A549 (cell line): ENCODE measurements around the gene PKDREJ. TPM values are rescaled to one million over a fixed set of nuclear protein-coding genes. Genes with fewer than 3 reads are reported as not detected.

Source experiments
- ATAC-seq, 2 experiments: fragments of 200-7000 bp in 1 of 2; fragments of >200 bp in 1 of 2; cut with Nextera tagmentation in 1 of 2; cut with Tn5 transposase in 1 of 2; 3 replicates each; pipeline versions ENCODE4 v1.8.0 to v1.9.1; 2018 to 2020; ENCODE audit warnings: mild to moderate bottlenecking in 1 of 2, moderate library complexity in 1 of 2
- CTCF ChIA-PET: fragments of 300-600 bp; sonication (Branson Sonifier 250); formaldehyde crosslinking; extraction: SDS; loops from one replicate; lab custom pipeline; 2021; ENCODE audit warnings: antibody characterized with exemption, inconsistent platforms; lab: Yijun Ruan, JAX
- POLR2A ChIA-PET: fragments of 350-600 bp; formaldehyde crosslinking; extraction: SDS; loops from one replicate; lab custom pipeline; 2021; ENCODE audit warnings: antibody characterized with exemption, inconsistent platforms; lab: Yijun Ruan, JAX
- DNase-seq, 2 experiments: peaks; one replicate each; pipeline versions ENCODE4 v3.0.0 to v3.0.0-alpha.2; 2011 to 2016; ENCODE audit warnings: low read depth in 1 of 2, low spot score in 1 of 2
- FAIRE-seq: peaks from 2 replicates; lab custom pipeline; 2011; peaks lifted over from hg19 to GRCh38; lab: Jason Lieb, UNC
- H3K27ac ChIP-seq, 2 experiments: fragments of >200 bp; sonication (Bioruptor Twin); formaldehyde crosslinking; 3 replicates each; pipeline ENCODE4 v1.5.1; 2016 to 2017
- H3K4me1 ChIP-seq: fragments of >200 bp; sonication (Bioruptor Twin); formaldehyde crosslinking; 3 replicates; pipeline ENCODE4 v1.6.1; 2016
- H3K4me2 ChIP-seq: fragments of >200 bp; sonication (Bioruptor Twin); formaldehyde crosslinking; 3 replicates; pipeline ENCODE4 v1.6.1; 2016
- H3K4me3 ChIP-seq: fragments of >200 bp; sonication (Bioruptor Twin); formaldehyde crosslinking; 3 replicates; pipeline ENCODE4 v1.5.1; 2016
- H3K9me3 ChIP-seq: fragments of >200 bp; sonication (Bioruptor Twin); formaldehyde crosslinking; 3 replicates; pipeline ENCODE4 v1.6.1; 2016
- CBX2 ChIP-seq: fragments of 200-600 bp; sonication (generic); IDR thresholded peaks from 2 replicates; pipeline ENCODE4 v1.6.1; 2016; ENCODE audit warnings: low read depth, mild to moderate bottlenecking, borderline replicate concordance
- CHD4 ChIP-seq: fragments of 200-600 bp; sonication (generic); IDR thresholded peaks from 2 replicates; pipeline ENCODE4 v1.6.1; 2016; ENCODE audit warnings: antibody characterized with exemption, mild to moderate bottlenecking, borderline replicate concordance
- EHMT2 ChIP-seq: fragments of 200-600 bp; sonication (generic); IDR thresholded peaks from 2 replicates; pipeline ENCODE4 v1.6.1; 2016; ENCODE audit warnings: antibody characterized with exemption, low read depth, mild to moderate bottlenecking, moderate library complexity
- ESRRA ChIP-seq: fragments of 150-350 bp; IDR thresholded peaks from 2 replicates; pipeline ENCODE4 v1.6.1; 2014; ENCODE audit warnings: mild to moderate bottlenecking, low read length, borderline replicate concordance
- GATA3 ChIP-seq: IDR thresholded peaks from 2 replicates; pipeline ENCODE4 v1.6.1; 2012; ENCODE audit warnings: borderline replicate concordance
- HEYL ChIP-seq: fragments of 250-450 bp; sonication (Bioruptor Pico); IDR thresholded peaks from 2 replicates; pipeline ENCODE4 v1.8.0; 2021; ENCODE audit warnings: mild to moderate bottlenecking, moderate library complexity
- HOXA7 ChIP-seq: fragments of 250-450 bp; sonication (Bioruptor Pico); IDR thresholded peaks from 2 replicates; pipeline ENCODE4 v1.5.0; 2020; ENCODE audit warnings: mild to moderate bottlenecking, moderate library complexity
- JUN ChIP-seq, 2 experiments: fragments of >200 bp; sonication (Bioruptor Twin); formaldehyde crosslinking; IDR thresholded peaks; 2 replicates in 1 of 2; 3 replicates in 1 of 2; pipeline ENCODE4 v1.6.1; 2016 to 2017
- KDM1A ChIP-seq: fragments of 200-600 bp; sonication (generic); IDR thresholded peaks from 2 replicates; pipeline ENCODE4 v1.6.1; 2016; ENCODE audit warnings: low read depth, mild to moderate bottlenecking
- KDM5A ChIP-seq: fragments of 200-600 bp; sonication (generic); IDR thresholded peaks from 2 replicates; pipeline ENCODE4 v1.6.1; 2016; ENCODE audit warnings: antibody characterized with exemption, mild to moderate bottlenecking
- MAX ChIP-seq: IDR thresholded peaks from 2 replicates; pipeline ENCODE4 v1.6.1; 2012
- PBX3 ChIP-seq: IDR thresholded peaks from 2 replicates; pipeline ENCODE4 v1.6.1; 2012
- POLR2AphosphoS2 ChIP-seq: conservative IDR thresholded peaks from 2 replicates; pipeline ENCODE4 v1.6.1; 2012; ENCODE audit warnings: low read length, improper control_type of control experiment, inconsistent platforms
- RAD21 ChIP-seq, 2 experiments: fragments of >200 bp in 1 of 2; sonication (Bioruptor Twin) in 1 of 2; formaldehyde crosslinking in 1 of 2; IDR thresholded peaks in 1 of 2; conservative IDR thresholded peaks in 1 of 2; 2 replicates in 1 of 2; 3 replicates in 1 of 2; pipeline ENCODE4 v1.6.1; 2012 to 2018; ENCODE audit warnings: inconsistent platforms in 1 of 2
- SMC3 ChIP-seq: fragments of >200 bp; sonication (Bioruptor Twin); formaldehyde crosslinking; IDR thresholded peaks from 3 replicates; pipeline ENCODE4 v1.6.1; 2018; ENCODE audit warnings: inconsistent platforms
- ZC3H11A ChIP-seq: fragments of 450-650 bp; IDR thresholded peaks from 2 replicates; pipeline ENCODE4 v1.6.1; 2014; ENCODE audit warnings: antibody characterized with exemption, mild to moderate bottlenecking
- ZSCAN20 ChIP-seq: fragments of 250-450 bp; sonication (Bioruptor Pico); IDR thresholded peaks from 2 replicates; pipeline ENCODE4 v1.8.0; 2022; ENCODE audit warnings: mild to moderate bottlenecking, moderate library complexity
- WGBS: methylation state at CpG from one replicate; pipeline ENCODE4 v1.1.6; 2017; ENCODE audit errors: missing lambda C conversion rate; 5-methylcytosine and 5-hydroxymethylcytosine counted together
- polyA plus RNA-seq, 4 experiments: library from polyadenylated mRNA; depleted of rRNA in 3 of 4; stranded (reverse); fragments of >200 nt; fragmentation: RNase III in 1 of 4; extraction: RNeasy Plus Mini Kit Qiagen cat#74134 plus additional on column Dnase treatment in 1 of 4; gene quantifications; 2 replicates in 3 of 4; 3 replicates in 1 of 4; pipeline ENCODE4 v1.2.3, GENCODE V29; 2011 to 2017
- TF ChIP-seq, protein P1 (sequence below): fragments of 200-600 bp; sonication (generic); IDR thresholded peaks from 2 replicates; pipeline ENCODE4 v1.6.1; 2016; ENCODE audit warnings: antibody characterized with exemption, mild to moderate bottlenecking, moderate library complexity
- TF ChIP-seq, protein P2 (sequence below): IDR thresholded peaks from 2 replicates; pipeline ENCODE4 v1.6.1; 2012; ENCODE audit warnings: low read depth, borderline replicate concordance
- TF ChIP-seq, protein P3 (sequence below): fragments of >200 bp; sonication (Bioruptor Twin); formaldehyde crosslinking; IDR thresholded peaks from 3 replicates; pipeline ENCODE4 v1.5.1; 2016
- TF ChIP-seq, protein P4 (sequence below): fragments of >200 bp; sonication (Bioruptor Twin); formaldehyde crosslinking; IDR thresholded peaks from 2 replicates; pipeline ENCODE4 v1.6.1; 2016
- TF ChIP-seq, protein P5 (sequence below): fragments of >200 bp; sonication (Bioruptor Twin); formaldehyde crosslinking; IDR thresholded peaks from 3 replicates; pipeline ENCODE4 v1.6.1; 2016

PKDREJ gene
- polyA plus RNA-seq, 2 of the 4 experiments (the other 2 are of a cell fraction): not detected

GRCh38 chr22:46262449-46263215 lies 511 bp downstream of the PKDREJ start (continued):
- TF ChIP-seq MAX: no peak
- TF ChIP-seq, protein P1, sequence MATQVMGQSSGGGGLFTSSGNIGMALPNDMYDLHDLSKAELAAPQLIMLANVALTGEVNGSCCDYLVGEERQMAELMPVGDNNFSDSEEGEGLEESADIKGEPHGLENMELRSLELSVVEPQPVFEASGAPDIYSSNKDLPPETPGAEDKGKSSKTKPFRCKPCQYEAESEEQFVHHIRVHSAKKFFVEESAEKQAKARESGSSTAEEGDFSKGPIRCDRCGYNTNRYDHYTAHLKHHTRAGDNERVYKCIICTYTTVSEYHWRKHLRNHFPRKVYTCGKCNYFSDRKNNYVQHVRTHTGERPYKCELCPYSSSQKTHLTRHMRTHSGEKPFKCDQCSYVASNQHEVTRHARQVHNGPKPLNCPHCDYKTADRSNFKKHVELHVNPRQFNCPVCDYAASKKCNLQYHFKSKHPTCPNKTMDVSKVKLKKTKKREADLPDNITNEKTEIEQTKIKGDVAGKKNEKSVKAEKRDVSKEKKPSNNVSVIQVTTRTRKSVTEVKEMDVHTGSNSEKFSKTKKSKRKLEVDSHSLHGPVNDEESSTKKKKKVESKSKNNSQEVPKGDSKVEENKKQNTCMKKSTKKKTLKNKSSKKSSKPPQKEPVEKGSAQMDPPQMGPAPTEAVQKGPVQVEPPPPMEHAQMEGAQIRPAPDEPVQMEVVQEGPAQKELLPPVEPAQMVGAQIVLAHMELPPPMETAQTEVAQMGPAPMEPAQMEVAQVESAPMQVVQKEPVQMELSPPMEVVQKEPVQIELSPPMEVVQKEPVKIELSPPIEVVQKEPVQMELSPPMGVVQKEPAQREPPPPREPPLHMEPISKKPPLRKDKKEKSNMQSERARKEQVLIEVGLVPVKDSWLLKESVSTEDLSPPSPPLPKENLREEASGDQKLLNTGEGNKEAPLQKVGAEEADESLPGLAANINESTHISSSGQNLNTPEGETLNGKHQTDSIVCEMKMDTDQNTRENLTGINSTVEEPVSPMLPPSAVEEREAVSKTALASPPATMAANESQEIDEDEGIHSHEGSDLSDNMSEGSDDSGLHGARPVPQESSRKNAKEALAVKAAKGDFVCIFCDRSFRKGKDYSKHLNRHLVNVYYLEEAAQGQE: no peak
- TF ChIP-seq KDM5A: no peak
- TF ChIP-seq, all 56 proteins: peak for 0

DNA sequence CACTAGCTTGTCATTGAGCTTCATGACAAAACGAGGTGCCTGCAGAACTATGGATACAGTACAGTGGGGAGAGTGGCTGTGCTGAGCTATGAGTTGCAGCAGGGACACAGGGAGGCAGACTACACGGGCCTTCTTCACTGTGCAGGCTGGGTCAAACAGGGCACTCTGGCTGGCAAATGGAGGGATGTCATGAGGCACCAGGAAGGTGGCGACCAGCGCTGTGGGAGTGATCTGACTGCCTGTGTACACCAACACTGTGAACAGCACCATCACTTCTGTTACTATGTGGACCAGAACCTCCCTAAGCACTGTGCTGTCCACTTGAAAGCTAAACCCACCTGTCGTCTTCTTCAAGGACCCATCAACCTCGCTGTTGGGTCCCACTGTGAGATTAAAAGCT lies 3.1 kb downstream of the PKDREJ start:
- Histone ChIP-seq H3K27ac (no peak overlapping the region), H3K9me3 (peaks cover 2% of the 10 kb centered on the region; the same call in 1 of the 3 replicates), H3K4me2 (no peak overlapping the region), H3K4me3 (no peak overlapping the region), H3K4me1 (no peaks in the 10 kb centered on the region)
- POLR2A ChIA-PET: interaction anchor here (1.2 kb wide), 1 partner anchor 8 kb away, joined by 3 read pairs; the partner anchor contains the start of gene TTC38
- CTCF ChIA-PET: no interaction called here
- no peak for DNase-seq
- no peak for FAIRE-seq
- no peak for TF ChIP-seq RAD21 (conservative IDR thresholded peaks at IDR 0.05 in 1 of 2, IDR thresholded peaks at IDR 0.05 in 1 of 2)
- TF ChIP-seq ZSCAN20: no peak
- 51% methylated on average over 5 of the region's 6 CpGs for whole genome bisulfite sequencing
- no peak for ATAC-seq

GRCh38 chr22:46259374-46259773 lies 3.8 kb downstream of the PKDREJ start:
- no peak overlapping the region for H3K4me2 ChIP-seq
- ATAC-seq (no peak), DNase-seq (no peak), FAIRE-seq (no peak)
- H3K9me3 ChIP-seq: no peaks in the 10 kb centered on the region
- TF ChIP-seq HEYL (CRISPR knock-in tag) (no peak), POLR2AphosphoS2 (no peak), ESRRA (no peak), CHD4 (no peak), PBX3 (no peak), ZC3H11A (no peak), MAX (no peak), CBX2 (no peak), EHMT2 (no peak), JUN (IDR thresholded peaks at IDR 0.05) (no peak), GATA3 (no peak), KDM1A (no peak), SMC3 (no peak), HOXA7 (CRISPR knock-in tag) (no peak)
- TF ChIP-seq, protein P2, sequence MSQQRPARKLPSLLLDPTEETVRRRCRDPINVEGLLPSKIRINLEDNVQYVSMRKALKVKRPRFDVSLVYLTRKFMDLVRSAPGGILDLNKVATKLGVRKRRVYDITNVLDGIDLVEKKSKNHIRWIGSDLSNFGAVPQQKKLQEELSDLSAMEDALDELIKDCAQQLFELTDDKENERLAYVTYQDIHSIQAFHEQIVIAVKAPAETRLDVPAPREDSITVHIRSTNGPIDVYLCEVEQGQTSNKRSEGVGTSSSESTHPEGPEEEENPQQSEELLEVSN: no peak
- TF ChIP-seq, protein P3, sequence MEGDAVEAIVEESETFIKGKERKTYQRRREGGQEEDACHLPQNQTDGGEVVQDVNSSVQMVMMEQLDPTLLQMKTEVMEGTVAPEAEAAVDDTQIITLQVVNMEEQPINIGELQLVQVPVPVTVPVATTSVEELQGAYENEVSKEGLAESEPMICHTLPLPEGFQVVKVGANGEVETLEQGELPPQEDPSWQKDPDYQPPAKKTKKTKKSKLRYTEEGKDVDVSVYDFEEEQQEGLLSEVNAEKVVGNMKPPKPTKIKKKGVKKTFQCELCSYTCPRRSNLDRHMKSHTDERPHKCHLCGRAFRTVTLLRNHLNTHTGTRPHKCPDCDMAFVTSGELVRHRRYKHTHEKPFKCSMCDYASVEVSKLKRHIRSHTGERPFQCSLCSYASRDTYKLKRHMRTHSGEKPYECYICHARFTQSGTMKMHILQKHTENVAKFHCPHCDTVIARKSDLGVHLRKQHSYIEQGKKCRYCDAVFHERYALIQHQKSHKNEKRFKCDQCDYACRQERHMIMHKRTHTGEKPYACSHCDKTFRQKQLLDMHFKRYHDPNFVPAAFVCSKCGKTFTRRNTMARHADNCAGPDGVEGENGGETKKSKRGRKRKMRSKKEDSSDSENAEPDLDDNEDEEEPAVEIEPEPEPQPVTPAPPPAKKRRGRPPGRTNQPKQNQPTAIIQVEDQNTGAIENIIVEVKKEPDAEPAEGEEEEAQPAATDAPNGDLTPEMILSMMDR: no peak
- TF ChIP-seq, protein P4, sequence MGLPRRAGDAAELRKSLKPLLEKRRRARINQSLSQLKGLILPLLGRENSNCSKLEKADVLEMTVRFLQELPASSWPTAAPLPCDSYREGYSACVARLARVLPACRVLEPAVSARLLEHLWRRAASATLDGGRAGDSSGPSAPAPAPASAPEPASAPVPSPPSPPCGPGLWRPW: no peak
- TF ChIP-seq, protein P5, sequence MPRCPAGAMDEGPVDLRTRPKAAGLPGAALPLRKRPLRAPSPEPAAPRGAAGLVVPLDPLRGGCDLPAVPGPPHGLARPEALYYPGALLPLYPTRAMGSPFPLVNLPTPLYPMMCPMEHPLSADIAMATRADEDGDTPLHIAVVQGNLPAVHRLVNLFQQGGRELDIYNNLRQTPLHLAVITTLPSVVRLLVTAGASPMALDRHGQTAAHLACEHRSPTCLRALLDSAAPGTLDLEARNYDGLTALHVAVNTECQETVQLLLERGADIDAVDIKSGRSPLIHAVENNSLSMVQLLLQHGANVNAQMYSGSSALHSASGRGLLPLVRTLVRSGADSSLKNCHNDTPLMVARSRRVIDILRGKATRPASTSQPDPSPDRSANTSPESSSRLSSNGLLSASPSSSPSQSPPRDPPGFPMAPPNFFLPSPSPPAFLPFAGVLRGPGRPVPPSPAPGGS: no peak
- no peak overlapping the region for H3K4me3 ChIP-seq
- ChIA-PET POLR2A (interaction anchor here (1.2 kb wide), 1 partner anchor 9 kb away, joined by 3 read pairs; the partner anchor contains the start of gene TTC38), CTCF (no interaction called here)
- no peaks in the 10 kb centered on the region for H3K4me1 ChIP-seq
- no peak overlapping the region for H3K27ac ChIP-seq
- WGBS: 57% methylated on average over 12 of the region's 12 CpGs
